ENCODE results near the gene KCNJ12.
"Not testable (repeated sequence)": the region's sequence is repeated elsewhere in the genome, so short reads cannot be mapped to it uniquely, and the experiment has no call there.

Gene KCNJ12

GRCh38 chr17:21425321-21425720 lies 49.2 kb downstream of the KCNJ12 start:
- TF ChIP-seq POU2F2 (IDR thresholded peaks at IDR 0.05; ENCODE audit: low read depth, low read length) (no peak), POLR2AphosphoS5 (IDR thresholded peaks at IDR 0.05; ENCODE audit: low read depth, low read length) (no peak), POLR2A (IDR thresholded peaks at IDR 0.05; ENCODE audit: low read depth, low read length) (no peak), SPI1 (IDR thresholded peaks at IDR 0.05; ENCODE audit: low read depth, low read length) (no peak), PAX5 (IDR thresholded peaks at IDR 0.05; ENCODE audit: insufficient read depth, low read length, severe bottlenecking) (no peak), TAF1 (IDR thresholded peaks at IDR 0.05; ENCODE audit: low read depth, low read length) (no peak)
- no peak for DNase-seq (ENCODE audit: insufficient read length, low spot score)
- no peak for FAIRE-seq

- FAIRE-seq (no peak), DNase-seq (ENCODE audit: insufficient read length, low spot score) (no peak)
- TF ChIP-seq TAF1 (IDR thresholded peaks at IDR 0.05; ENCODE audit: low read depth, low read length), result no peak
- no peak for TF ChIP-seq POLR2A (IDR thresholded peaks at IDR 0.05; ENCODE audit: low read depth, low read length)
- no peak for TF ChIP-seq SPI1 (IDR thresholded peaks at IDR 0.05; ENCODE audit: low read depth, low read length)
These were observed 49.6 kb downstream of the KCNJ12 start for GRCh38 chr17:21425736-21426135.

GRCh38 chr17:21426246-21426645 lies 50.1 kb downstream of the KCNJ12 start:
- not testable (repeated sequence) for FAIRE-seq; DNase-seq (ENCODE audit: insufficient read length, low spot score)

- not testable (repeated sequence) for DNase-seq (ENCODE audit: insufficient read length, low spot score); FAIRE-seq
These were observed 50.7 kb downstream of the KCNJ12 start for GRCh38 chr17:21426876-21427275.

GRCh38 chr17:21427727-21428126 lies 51.6 kb downstream of the KCNJ12 start:
- DNase-seq (ENCODE audit: insufficient read length, low spot score); FAIRE-seq: not testable (repeated sequence)

GRCh38 chr17:21428752-21429424 lies 52.7 kb downstream of the KCNJ12 start:
- FAIRE-seq; DNase-seq (ENCODE audit: insufficient read length, low spot score): not testable (repeated sequence)

- not testable (repeated sequence) for DNase-seq (ENCODE audit: insufficient read length, low spot score); FAIRE-seq
These were observed 53.9 kb downstream of the KCNJ12 start for GRCh38 chr17:21429921-21430628.

- DNase-seq (ENCODE audit: insufficient read length, low spot score); FAIRE-seq: not testable (repeated sequence)
These were observed 57.8 kb downstream of the KCNJ12 start for GRCh38 chr17:21433971-21434370.

- FAIRE-seq; DNase-seq (ENCODE audit: insufficient read length, low spot score): not testable (repeated sequence)
These were observed 58.8 kb downstream of the KCNJ12 start for GRCh38 chr17:21434976-21435375.

GRCh38 chr17:21436481-21436880 lies 60.3 kb downstream of the KCNJ12 start:
- FAIRE-seq; DNase-seq (ENCODE audit: insufficient read length, low spot score): not testable (repeated sequence)

- not testable (repeated sequence) for FAIRE-seq; DNase-seq (ENCODE audit: insufficient read length, low spot score)
These were observed 61.0 kb downstream of the KCNJ12 start for GRCh38 chr17:21436883-21437836.

- not testable (repeated sequence) for FAIRE-seq; DNase-seq (ENCODE audit: insufficient read length, low spot score)
These were observed 62.3 kb downstream of the KCNJ12 start for GRCh38 chr17:21438316-21439014.

GRCh38 chr17:21439015-21439336 lies 62.8 kb downstream of the KCNJ12 start:
- not testable (repeated sequence) for DNase-seq (ENCODE audit: insufficient read length, low spot score); FAIRE-seq
